ENCODE results near the gene GRK1.
"Not testable (repeated sequence)": the region's sequence is repeated elsewhere in the genome, so short reads cannot be mapped to it uniquely, and the experiment has no call there.

Gene GRK1
- total RNA-seq, result 0 reads per million in 2 donors

- DNase-seq, result no peak
These were observed at the start of gene GRK1 for GRCh38 chr13:113666951-113667701. TSS of gene GRK1 (plus strand) at chr13:113667219. CDS start at chr13:113667387, 168 bp downstream.

- no peak for DNase-seq
These were observed 49.1 kb upstream of the GRK1 start for GRCh38 chr13:113617961-113618360.

- DNase-seq, result no peak
These were observed 48.6 kb upstream of the GRK1 start for GRCh38 chr13:113618455-113618854.

- no peak for DNase-seq
These were observed 46.8 kb upstream of the GRK1 start for GRCh38 chr13:113620036-113620796.

GRCh38 chr13:113621046-113621445, 46.0 kb upstream of the GRK1 start:
- no peak for DNase-seq

GRCh38 chr13:113621498-113621897, 45.5 kb upstream of the GRK1 start:
- not testable (repeated sequence) for DNase-seq

- not testable (repeated sequence) for DNase-seq
These were observed 45.0 kb upstream of the GRK1 start for GRCh38 chr13:113621986-113622550.

GRCh38 chr13:113622791-113623490, 44.1 kb upstream of the GRK1 start:
- DNase-seq, result no peak

GRCh38 chr13:113623491-113624234, 43.4 kb upstream of the GRK1 start:
- DNase-seq, result no peak

- DNase-seq, result no peak
These were observed 42.8 kb upstream of the GRK1 start for GRCh38 chr13:113624235-113624587.

- DNase-seq, result not testable (repeated sequence)
These were observed 42.2 kb upstream of the GRK1 start for GRCh38 chr13:113624640-113625304.

- no peak for DNase-seq
These were observed 40.9 kb upstream of the GRK1 start for GRCh38 chr13:113625965-113626721.

- DNase-seq, result no peak
These were observed 39.9 kb upstream of the GRK1 start for GRCh38 chr13:113627136-113627535.

- DNase-seq, result no peak
These were observed 38.4 kb upstream of the GRK1 start for GRCh38 chr13:113628291-113629270.

- no peak for DNase-seq
These were observed 37.2 kb upstream of the GRK1 start for GRCh38 chr13:113629866-113630265.

- DNase-seq, result no peak
These were observed 36.7 kb upstream of the GRK1 start for GRCh38 chr13:113630296-113630695.

GRCh38 chr13:113630804-113631203, 36.2 kb upstream of the GRK1 start:
- DNase-seq, result no peak

- no peak for DNase-seq
These were observed 35.5 kb upstream of the GRK1 start for GRCh38 chr13:113631341-113632095.
